ENCODE data around the gene FHAD1.

The FHAD1 gene

DNA sequence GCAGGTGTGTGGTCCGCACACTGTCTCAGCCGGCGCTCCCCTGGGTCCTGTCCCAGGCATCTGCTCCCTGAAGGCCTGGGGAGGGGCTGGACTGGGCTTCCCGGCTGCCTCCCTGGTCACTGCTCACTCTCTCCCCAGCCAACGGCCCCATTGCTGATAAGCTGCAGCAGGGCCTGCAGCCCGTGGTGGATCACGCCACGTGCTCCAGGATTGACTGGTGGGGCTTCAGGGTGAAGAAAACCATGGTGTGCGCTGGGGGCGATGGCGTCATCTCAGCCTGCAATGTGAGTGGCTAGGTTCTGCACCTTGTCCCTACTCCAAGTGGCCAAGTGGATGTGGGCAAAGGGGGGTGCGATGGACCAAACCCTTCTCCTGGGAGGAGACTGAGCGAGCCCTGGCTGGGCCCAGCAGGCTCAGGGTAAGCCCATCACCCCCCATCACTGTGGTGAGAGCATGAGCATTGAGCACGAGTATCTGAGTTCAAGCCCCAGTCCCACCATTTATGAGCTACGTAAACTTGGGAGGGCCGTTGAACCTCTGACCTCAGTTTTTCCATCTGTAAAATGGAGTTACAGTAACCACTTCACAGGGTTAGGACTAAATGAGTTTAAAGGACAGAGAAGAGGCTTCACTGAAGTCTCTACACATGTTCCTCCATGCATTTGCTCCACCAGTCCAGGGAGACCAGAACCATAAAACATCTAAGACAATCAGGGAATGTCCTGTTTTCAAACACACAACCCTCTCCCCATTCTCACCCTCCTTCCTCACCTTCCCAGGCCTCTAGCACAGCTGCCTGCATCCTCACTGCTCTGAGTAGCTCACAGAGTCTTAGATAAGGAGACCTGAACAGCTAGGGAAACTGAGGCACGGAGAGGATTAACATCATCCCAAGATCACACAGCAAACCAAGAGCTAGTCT is 197.7 kb downstream of the FHAD1 start:
- no peak for DNase-seq

DNA sequence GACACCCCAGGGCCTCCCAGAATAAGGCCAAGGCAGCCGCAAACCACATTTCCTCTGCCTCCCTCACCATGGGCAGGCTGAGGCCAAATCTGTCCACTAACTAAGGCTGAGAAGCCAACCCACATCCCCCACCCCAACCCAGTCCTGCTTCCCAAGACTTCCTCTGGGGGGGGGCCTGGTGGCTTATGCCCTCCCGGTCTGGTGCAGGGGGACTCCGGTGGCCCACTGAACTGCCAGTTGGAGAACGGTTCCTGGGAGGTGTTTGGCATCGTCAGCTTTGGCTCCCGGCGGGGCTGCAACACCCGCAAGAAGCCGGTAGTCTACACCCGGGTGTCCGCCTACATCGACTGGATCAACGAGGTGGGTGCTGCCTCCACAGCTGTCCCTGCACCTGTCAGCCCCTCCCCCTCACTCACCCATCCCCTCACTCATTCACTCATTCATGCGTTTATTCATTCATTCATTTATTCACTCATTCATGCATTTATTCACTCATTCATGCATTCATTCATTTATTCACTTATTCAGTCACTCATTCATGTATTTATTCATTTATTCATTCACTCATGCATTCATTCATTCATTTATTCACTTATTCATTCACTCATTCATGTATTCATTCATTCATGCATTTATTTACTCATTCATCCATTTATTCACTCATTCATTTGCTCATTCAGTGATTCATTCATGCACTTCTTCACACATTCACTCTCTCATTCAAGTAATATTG is 198.5 kb downstream of the FHAD1 start:
- DNase-seq, result no peak

- DNase-seq, result no peak
These were observed 199.2 kb downstream of the FHAD1 start for GRCh38 chr1:15446212-15446611.
